Fibroblast of mammary gland (primary cell): ENCODE results near the gene SLC4A7.

Experiments
- DNase-seq: peaks from one replicate; pipeline ENCODE4 v3.0.0-alpha.2; 2010; ENCODE audit warnings: low read depth
- H3K4me3 ChIP-seq: 2 replicates; pipeline ENCODE4 v1.5.1; 2011; ENCODE audit warnings: low read depth, mild to moderate bottlenecking, low read length, moderate library complexity; ENCODE audit not compliant: control insufficient read depth
- CTCF ChIP-seq: conservative IDR thresholded peaks from 2 replicates; pipeline ENCODE4 v1.5.1; 2011; ENCODE audit warnings: low read depth, low read length, inconsistent platforms; ENCODE audit not compliant: control insufficient read depth, insufficient read depth

SLC4A7 gene

GRCh38 chr3:27504749-27505148 lies 20.6 kb upstream of the SLC4A7 start:
- no peak overlapping the region for H3K4me3 ChIP-seq
- no peak for TF ChIP-seq CTCF

GRCh38 chr3:27503526-27503925 lies 19.3 kb upstream of the SLC4A7 start:
- TF ChIP-seq CTCF = no peak
- H3K4me3 ChIP-seq = no peak overlapping the region
- peak; percentile 91 for DNase-seq

More at GRCh38 chr3:27504749-27505148, 20.6 kb upstream of the SLC4A7 start:
- DNase-seq = no peak

- no peak for DNase-seq
- no peak for TF ChIP-seq CTCF
- no peak overlapping the region for H3K4me3 ChIP-seq
These were observed 17.6 kb upstream of the SLC4A7 start for GRCh38 chr3:27501759-27502158.

- DNase-seq = no peak
- TF ChIP-seq CTCF = no peak
- no peak overlapping the region for H3K4me3 ChIP-seq
These were observed 16.8 kb upstream of the SLC4A7 start for GRCh38 chr3:27500986-27501385.

GRCh38 chr3:27500035-27500434 lies 15.9 kb upstream of the SLC4A7 start:
- no peak for TF ChIP-seq CTCF
- peak; percentile 53 for DNase-seq
- H3K4me3 ChIP-seq = no peak overlapping the region

- H3K4me3 ChIP-seq = no peak overlapping the region
- DNase-seq = no peak
- no peak for TF ChIP-seq CTCF
These were observed 10.6 kb upstream of the SLC4A7 start for GRCh38 chr3:27494784-27495183.

- no peak for TF ChIP-seq CTCF
These were observed 4.6 kb upstream of the SLC4A7 start for GRCh38 chr3:27488821-27489220.

More at GRCh38 chr3:27488821-27489220, 4.6 kb upstream of the SLC4A7 start:
- H3K4me3 ChIP-seq = no peak overlapping the region
- DNase-seq = no peak
